Hepatocyte (in vitro differentiated cells): ENCODE data around the gene THOC2.

Experiments used
- CTCF ChIP-seq: fragments of 200-600 bp; sonication (generic); IDR thresholded peaks from 2 replicates; pipeline ENCODE4 v1.5.1; 2016; ENCODE audit warnings: antibody characterized with exemption, mild to moderate bottlenecking; ENCODE audit not compliant: poor library complexity
- EZH2 ChIP-seq: fragments of 200-600 bp; sonication (generic); IDR thresholded peaks from 2 replicates; pipeline ENCODE4 v1.6.1; 2016; ENCODE audit warnings: antibody characterized with exemption, mild to moderate bottlenecking, borderline replicate concordance

GRCh38 chrX:123728554-123728953, 4.3 kb downstream of the THOC2 start:
- TF ChIP-seq CTCF, result no peak
- TF ChIP-seq EZH2, result no peak
